NT2/D1 (cell line): Measurements from ENCODE around the gene C10orf71.
A peak's percentile ranks its signal among the peaks of the same experiment; 100 is the strongest.

Source experiments
- DNase-seq: peaks from one replicate; pipeline ENCODE4 v3.0.0-alpha.2; 2011; ENCODE audit warnings: low read depth, low spot score
- H3K27me3 ChIP-seq: 2 replicates; pipeline ENCODE4 v1.6.0; 2011; ENCODE audit warnings: mild to moderate bottlenecking; ENCODE audit not compliant: insufficient read length, insufficient read depth
- H3K36me3 ChIP-seq: 2 replicates; pipeline ENCODE4 v1.6.1; 2011; ENCODE audit warnings: mild to moderate bottlenecking, low read length, mixed read lengths; ENCODE audit not compliant: insufficient read depth, insufficient read length
- H3K4me1 ChIP-seq: 2 replicates; pipeline ENCODE4 v1.5.1; 2011; ENCODE audit not compliant: insufficient read depth, insufficient read length
- H3K4me3 ChIP-seq: 2 replicates; pipeline ENCODE4 v1.5.1; 2011; ENCODE audit warnings: low read depth; ENCODE audit not compliant: insufficient read length
- H3K9ac ChIP-seq: 2 replicates; pipeline ENCODE4 v1.6.0; 2011; ENCODE audit warnings: low read depth; ENCODE audit not compliant: insufficient read length
- H3K9me3 ChIP-seq: 2 replicates; pipeline ENCODE4 v1.5.1; 2011; ENCODE audit warnings: mild to moderate bottlenecking, low read length; ENCODE audit not compliant: insufficient read depth
- SUZ12 ChIP-seq: IDR thresholded peaks from 2 replicates; pipeline ENCODE4 v1.6.1; 2011; ENCODE audit not compliant: insufficient read length, insufficient read depth; ENCODE audit errors: extremely low read depth
- YY1 ChIP-seq: IDR thresholded peaks from 2 replicates; pipeline ENCODE4 v1.6.1; 2011; ENCODE audit not compliant: insufficient read length, insufficient read depth
- ZNF274 ChIP-seq: IDR thresholded peaks from 2 replicates; pipeline ENCODE4 v1.6.1; 2011; ENCODE audit warnings: mild to moderate bottlenecking, low read depth, low read length

C10orf71 gene

DNA sequence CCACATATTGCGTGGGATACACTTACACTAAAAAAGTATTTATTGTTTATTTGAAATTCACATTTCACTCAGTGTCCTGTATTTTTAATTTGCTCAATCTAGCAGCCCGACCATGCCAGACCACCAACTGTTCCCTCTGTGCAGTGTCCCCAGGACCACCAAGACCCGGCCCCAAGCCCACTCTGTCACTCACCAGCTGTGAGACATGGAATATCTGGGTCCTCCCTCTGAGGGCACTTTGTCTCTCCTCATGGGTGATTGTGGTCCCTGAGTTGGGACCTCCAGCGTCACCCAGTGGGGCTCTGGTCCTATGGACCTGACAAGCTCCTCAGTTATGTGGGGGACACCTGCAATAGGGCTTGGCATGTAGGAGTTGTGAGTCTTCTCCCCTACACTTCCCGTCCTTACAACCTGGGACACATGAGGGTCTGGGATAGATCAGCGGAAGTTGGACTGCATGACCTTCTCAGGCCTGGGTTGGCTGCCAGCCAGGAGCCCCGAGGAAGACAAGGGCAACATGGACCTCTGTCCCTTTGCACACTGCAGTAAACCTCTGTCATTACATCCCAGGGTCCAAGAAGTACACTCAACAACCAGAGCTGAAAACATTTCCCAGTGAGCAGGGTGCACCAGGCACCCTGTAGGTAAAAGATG lies 12.1 kb downstream of the C10orf71 start:
- Histone ChIP-seq H3K36me3 (no peaks in the 10 kb centered on the region), H3K4me1 (peaks cover 2% of the 10 kb centered on the region), H3K27me3 (no peaks in the 10 kb centered on the region), H3K9me3 (no peaks in the 10 kb centered on the region), H3K4me3 (no peak overlapping the region), H3K9ac (no peak overlapping the region)
- TF ChIP-seq SUZ12 (no peak), ZNF274 (no peak), YY1 (no peak)
- no peak for DNase-seq

GRCh38 chr10:49311555-49312236 lies 12.7 kb downstream of the C10orf71 start:
- DNase-seq = no peak
- Histone ChIP-seq H3K4me3 (no peak overlapping the region), H3K9ac (no peak overlapping the region), H3K27me3 (no peaks in the 10 kb centered on the region), H3K36me3 (no peaks in the 10 kb centered on the region), H3K4me1 (peaks cover 2% of the 10 kb centered on the region), H3K9me3 (no peaks in the 10 kb centered on the region)
- no peak for TF ChIP-seq ZNF274
- no peak for TF ChIP-seq YY1
- TF ChIP-seq SUZ12 = no peak

DNA sequence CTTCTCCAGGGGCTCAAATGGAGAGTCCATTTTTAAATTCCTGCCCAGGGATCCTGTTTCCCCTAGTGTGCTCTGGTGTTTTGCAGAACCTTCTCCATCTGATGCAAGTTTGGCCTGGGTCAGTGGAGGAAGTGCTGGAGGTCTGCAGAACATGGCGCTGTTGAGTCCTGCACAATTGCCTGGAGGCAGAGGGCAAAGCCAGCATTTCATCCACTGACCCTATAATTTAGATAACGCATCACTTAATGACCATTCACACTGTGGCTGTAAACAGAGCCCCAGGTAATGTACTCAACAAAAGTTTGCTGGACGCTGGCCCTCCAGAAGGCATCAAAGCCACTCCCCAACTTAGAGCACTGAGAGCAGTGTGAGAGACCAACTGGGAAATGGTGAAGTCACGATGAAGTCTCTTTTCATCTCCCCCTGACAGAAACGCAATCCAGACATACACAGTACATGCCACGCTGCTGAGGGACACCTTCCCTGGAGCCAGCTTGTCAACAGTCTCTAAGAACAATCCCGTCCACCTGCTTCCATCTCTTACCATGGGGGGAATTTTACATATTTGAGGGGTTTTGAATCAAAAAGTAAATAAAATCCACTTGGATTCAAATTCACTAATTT lies 13.4 kb downstream of the C10orf71 start:
- TF ChIP-seq ZNF274 (no peak), YY1 (no peak), SUZ12 (no peak)
- H3K4me1 ChIP-seq = peaks cover 2% of the 10 kb centered on the region
- no peak for DNase-seq
- no peak overlapping the region for H3K9ac ChIP-seq
- no peaks in the 10 kb centered on the region for H3K27me3 ChIP-seq
- no peak overlapping the region for H3K4me3 ChIP-seq
- no peaks in the 10 kb centered on the region for H3K9me3 ChIP-seq
- no peaks in the 10 kb centered on the region for H3K36me3 ChIP-seq

- no peak overlapping the region for H3K9ac ChIP-seq
- TF ChIP-seq YY1 = no peak
- TF ChIP-seq ZNF274 = no peak
- no peak for TF ChIP-seq SUZ12
- H3K27me3 ChIP-seq = no peaks in the 10 kb centered on the region
Measured at GRCh38 chr10:49313501-49314070, 14.6 kb downstream of the C10orf71 start.

DNA sequence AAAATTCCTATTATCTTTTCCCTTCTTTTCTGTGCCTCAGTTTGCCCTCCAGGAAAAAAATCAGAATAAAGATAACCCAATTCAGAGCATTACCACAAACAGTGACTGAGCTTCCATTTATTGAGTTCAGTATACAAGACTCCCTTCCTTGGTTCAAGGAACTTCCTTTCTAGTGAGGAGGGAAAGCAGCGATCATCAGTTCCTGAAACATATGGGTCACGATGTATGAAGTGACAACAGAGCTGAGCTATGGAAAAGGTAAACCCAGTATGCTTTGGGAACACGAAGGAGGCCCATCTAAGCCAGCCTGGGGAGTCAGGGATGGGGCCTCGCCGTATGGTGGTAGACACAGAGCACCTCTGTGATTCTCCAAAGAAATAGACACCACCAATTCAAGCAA lies 15.8 kb downstream of the C10orf71 start:
- H3K9ac ChIP-seq = no peak overlapping the region
- no peaks in the 10 kb centered on the region for H3K4me1 ChIP-seq
- no peaks in the 10 kb centered on the region for H3K27me3 ChIP-seq

More at GRCh38 chr10:49313501-49314070, 14.6 kb downstream of the C10orf71 start:
- H3K4me3 ChIP-seq = no peak overlapping the region
- H3K4me1 ChIP-seq = no peaks in the 10 kb centered on the region
- H3K9me3 ChIP-seq = no peaks in the 10 kb centered on the region
- no peaks in the 10 kb centered on the region for H3K36me3 ChIP-seq
- DNase-seq = no peak

DNA sequence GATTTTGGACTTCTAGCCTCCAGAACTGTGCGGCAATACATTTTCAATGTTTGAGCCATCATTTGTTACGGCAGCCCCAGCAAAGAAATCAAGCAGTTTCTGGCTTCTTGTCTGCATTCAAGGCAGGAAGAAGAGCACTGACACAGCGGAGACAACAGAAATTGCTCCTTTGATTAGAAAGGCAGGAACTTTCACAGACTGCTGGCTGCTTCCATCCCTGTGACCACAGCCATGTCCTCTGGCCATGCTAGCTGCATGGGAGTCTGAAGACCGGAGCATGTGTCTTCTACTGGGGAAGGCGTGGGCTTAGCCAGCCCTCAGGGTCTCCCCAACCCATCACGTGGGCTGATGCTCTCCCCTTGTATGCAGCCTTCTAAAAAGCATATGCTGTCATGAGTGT lies 19.1 kb downstream of the C10orf71 start:
- Histone ChIP-seq H3K9ac (no peak overlapping the region), H3K9me3 (no peaks in the 10 kb centered on the region), H3K27me3 (no peaks in the 10 kb centered on the region), H3K36me3 (no peaks in the 10 kb centered on the region), H3K4me3 (no peak overlapping the region), H3K4me1 (no peaks in the 10 kb centered on the region)
- DNase-seq = no peak
- TF ChIP-seq SUZ12 (no peak), ZNF274 (no peak), YY1 (no peak)

More for the DNA sequence above, 15.8 kb downstream of the C10orf71 start:
- Histone ChIP-seq H3K9me3 (no peaks in the 10 kb centered on the region), H3K4me3 (no peak overlapping the region), H3K36me3 (no peaks in the 10 kb centered on the region)
- TF ChIP-seq ZNF274 (no peak), YY1 (no peak)
- DNase-seq = no peak

- no peaks in the 10 kb centered on the region for H3K9me3 ChIP-seq
- H3K4me3 ChIP-seq = no peak overlapping the region
- no peak for DNase-seq
- H3K9ac ChIP-seq = peak overlapping the region; percentile 21
- no peak for TF ChIP-seq ZNF274
- TF ChIP-seq SUZ12 = no peak
- TF ChIP-seq YY1 = no peak
- no peaks in the 10 kb centered on the region for H3K4me1 ChIP-seq
- no peaks in the 10 kb centered on the region for H3K27me3 ChIP-seq
- H3K36me3 ChIP-seq = no peaks in the 10 kb centered on the region
Measured at GRCh38 chr10:49318755-49319154, 19.8 kb downstream of the C10orf71 start.
